Measurements from ENCODE around the gene OR6M1.

The OR6M1 gene, protein sequence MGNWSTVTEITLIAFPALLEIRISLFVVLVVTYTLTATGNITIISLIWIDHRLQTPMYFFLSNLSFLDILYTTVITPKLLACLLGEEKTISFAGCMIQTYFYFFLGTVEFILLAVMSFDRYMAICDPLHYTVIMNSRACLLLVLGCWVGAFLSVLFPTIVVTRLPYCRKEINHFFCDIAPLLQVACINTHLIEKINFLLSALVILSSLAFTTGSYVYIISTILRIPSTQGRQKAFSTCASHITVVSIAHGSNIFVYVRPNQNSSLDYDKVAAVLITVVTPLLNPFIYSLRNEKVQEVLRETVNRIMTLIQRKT

DNA sequence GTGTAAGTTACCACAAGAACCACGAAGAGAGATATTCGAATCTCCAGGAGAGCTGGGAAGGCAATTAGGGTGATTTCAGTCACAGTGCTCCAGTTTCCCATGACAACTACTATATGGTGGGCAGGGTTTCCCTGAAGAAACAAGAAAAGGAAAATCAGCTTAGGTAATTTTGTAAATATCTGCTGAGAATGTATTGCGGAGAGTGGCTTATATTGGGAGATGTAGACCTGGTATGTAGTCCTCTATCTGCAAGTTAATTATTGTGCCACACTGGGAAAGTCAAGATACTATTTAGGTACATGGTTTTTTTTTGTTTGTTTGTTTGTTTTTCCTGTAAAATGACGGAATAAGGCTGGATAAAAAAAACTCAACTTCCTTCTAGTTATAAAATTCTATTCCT is at the start of gene OR6M1:
Gene OR6M1 (minus strand): TSS at position 101 of the 400 bp plus-strand sequence. CDS start 0 bp downstream, at position 101.
- no peak for FAIRE-seq

DNA sequence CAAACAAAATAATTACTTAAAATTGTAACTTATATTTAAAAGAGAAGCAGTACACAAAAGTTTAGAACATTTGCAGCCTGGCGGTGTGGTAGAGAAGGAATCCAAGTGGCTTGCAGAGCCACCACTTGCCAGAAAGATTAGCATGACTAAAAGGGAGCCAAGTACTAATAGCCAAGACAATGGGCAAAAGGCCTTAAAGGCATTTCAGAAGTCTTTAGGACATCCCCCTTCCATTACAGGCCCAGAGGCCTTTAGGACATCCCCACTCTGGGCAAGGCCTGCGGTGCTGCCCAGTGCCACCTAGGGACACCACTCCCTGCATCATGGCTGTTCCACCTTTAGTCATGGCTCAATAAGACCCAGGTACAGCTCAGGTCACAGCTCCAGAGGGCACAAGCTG is 46.9 kb upstream of the OR6M1 start:
- no peak for FAIRE-seq

DNA sequence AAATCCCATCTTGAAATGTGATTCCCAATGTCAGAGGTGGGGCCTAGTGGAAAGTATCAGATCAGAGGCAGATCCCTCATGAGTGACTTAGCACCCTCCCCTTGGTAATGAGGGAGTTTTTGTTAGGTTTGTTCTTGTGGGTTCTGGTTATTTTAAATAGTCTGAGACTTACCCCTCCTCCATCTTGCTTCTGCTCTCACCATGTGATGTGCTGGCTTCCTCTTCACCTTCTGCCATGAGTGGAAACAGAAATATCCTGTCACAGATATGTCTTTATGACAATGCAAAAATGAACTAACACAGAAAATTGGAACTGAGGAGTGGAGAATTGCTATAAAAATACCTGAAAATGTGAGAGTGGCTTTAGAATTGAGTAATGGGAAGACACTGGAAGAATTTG is 46.2 kb upstream of the OR6M1 start:
- FAIRE-seq: no peak

DNA sequence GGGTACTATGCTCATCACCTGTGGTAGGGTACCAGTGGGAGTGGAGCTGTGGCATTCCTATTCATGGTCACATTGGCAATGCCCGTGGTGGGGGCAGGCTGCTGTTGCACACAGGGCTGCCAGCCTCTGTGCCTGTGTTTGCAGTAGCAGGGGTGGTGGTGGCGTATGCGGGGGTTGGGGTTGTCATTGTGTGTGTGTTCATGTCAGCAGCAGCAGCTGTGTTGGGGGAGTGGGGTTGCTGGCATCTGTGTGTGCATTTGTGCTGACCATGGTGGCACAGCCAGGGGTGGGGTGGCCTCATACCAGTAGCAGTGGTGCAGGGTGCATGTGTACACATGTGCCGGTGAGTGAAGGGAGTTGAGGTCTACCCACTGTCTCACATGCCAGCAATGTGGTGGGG is 45.0 kb upstream of the OR6M1 start:
- FAIRE-seq: no peak

DNA sequence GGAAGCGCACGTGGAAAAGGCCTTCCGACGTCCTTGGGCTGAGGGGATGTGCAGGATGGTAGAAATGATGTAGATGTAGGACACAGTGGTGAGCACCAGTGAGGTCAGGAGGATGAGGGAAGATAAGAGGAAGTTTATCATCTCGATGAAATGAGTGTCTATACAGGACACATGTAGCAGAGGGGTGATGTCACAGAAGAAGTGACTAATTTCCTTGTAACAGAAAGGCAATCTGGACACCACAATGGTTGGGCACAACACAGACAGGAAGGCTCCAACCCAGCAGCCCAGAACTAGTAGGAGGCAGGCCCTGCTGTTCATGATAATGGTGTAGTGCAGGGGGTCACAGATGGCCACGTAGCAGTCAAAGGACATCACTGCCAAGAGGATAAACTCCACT is 35.0 kb upstream of the OR6M1 start:
- FAIRE-seq: no peak

DNA sequence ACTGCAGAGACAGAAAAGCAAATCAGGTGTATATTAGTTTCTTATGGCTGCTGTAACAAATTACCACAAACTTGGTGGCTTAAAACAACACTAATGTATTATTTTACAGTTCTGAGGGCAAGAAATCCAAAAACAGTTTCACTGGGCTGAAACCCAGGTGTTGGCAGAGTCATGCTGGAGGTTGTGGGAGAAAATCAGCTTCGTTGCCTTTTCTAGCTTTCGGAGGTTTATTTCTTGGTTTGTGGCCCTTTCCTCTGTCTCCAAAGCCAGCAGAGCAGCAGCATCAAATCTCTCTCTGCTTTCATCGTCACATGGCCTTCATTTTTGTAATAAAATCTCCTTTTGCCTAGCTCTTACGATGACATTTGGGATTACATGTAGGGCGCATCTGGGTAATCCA is 33.0 kb upstream of the OR6M1 start:
- FAIRE-seq: no peak

DNA sequence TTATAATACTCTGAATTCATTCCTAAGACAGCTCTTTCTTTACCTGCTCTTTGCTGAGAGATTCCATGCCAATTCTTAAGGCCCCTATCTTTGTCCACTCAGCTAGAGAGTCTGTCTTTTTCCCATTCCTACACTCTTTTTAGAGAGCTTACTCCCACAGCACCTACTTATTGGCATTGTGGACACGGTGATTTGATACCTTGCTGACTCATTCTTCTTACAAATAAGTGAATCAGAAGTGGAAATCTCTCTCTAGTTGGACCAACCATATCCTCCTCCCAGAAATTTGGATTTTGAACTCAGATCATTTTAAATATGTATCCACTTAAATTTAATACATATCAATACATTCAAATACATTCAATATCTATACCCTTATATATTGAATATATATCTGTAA is 32.5 kb upstream of the OR6M1 start:
- FAIRE-seq: no peak

DNA sequence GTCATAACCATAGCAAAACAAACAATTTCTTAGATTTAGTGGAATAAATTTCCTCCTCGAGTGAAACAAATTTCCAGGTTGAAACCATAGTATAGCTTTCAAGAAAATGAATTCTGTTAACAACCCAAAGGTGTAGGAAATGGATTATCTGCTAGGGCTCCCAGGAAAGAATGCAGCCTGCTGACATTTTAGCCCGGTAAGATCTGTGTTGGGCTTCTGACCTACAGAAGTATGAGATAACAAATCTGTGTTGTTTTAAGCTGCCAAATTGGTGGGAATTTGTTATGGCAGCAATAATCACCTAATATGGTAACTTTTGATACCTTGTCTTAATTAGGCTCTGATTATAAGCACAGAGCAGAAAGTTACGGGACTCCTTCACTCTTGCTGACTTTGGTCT is 32.0 kb upstream of the OR6M1 start:
- FAIRE-seq: no peak

DNA sequence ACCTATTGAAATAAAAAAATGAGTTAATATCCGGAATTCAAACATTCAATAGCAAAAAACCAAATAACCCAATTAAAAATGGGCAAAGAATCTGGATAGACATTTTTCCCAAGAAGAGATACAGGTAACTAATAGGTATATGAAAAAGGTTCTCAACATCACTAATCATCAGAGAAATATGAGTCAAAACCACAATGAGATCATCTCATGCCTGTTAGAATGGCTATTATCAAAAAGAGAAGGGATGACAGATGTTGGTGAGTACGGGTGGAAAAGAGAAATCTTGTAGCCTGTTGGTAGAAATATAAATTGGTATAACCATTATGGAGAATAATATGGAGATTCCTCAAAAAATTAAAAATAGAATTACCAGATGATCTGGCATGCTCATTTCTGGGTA is 26.9 kb upstream of the OR6M1 start:
- no peak for FAIRE-seq

DNA sequence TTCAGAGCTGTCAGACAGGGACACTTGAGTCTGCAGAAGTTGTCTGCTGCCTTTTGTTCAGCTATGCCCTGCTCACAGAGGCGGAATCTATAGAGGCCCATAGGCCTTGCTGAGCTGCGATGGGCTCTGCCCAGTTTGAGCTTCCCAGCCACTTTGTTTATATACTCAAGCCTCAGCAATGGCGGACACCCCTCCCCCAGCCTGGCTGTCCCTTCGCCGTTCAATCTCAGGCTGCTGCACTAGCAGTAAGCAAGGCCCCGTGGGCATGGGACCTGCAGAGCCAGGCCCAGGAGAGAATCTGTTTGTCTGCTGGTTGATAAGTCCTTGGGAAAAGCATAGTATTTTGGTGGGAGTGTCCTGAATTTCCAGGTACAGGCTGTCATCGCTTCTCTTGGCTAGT is 23.6 kb upstream of the OR6M1 start:
- FAIRE-seq: no peak

DNA sequence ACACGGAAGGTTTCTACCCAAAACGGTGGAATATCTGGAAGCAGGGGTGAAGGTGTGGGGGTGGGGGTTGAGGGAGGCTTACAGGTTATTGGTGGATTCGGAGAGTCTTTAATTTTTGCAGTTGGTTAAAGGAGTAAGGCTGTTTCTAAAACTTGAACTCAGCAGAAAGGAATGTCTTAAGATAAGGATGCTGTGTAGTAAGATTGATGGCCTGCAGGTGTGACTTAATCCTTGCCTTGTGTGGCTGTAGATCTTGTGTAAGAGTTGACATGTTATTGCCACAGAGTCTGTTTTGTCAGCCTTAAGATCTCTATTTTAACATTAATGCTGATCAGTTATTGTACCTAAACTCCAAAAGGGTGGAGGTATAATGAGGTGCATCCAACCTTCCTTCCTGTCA is 16.4 kb upstream of the OR6M1 start:
- no peak for FAIRE-seq

DNA sequence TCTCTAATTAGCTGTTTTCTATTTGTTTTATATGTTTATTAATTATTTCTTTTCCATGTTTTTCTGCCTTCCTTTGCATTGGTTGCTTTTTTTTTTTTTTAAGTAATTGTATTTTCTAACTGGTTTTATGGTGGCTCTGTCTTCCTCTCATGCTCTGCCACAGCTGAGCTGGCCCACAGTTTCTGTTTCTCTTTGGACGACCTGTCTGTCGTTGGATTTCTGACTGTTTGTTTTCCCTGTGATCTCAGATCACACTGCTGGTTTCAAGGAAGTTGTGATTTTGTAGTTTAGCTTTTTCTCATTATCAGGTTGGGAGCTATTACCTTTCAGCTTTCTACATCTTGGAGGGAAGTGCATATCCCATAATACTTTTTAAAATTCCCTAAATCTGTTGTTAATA is 15.9 kb upstream of the OR6M1 start:
- FAIRE-seq: no peak

DNA sequence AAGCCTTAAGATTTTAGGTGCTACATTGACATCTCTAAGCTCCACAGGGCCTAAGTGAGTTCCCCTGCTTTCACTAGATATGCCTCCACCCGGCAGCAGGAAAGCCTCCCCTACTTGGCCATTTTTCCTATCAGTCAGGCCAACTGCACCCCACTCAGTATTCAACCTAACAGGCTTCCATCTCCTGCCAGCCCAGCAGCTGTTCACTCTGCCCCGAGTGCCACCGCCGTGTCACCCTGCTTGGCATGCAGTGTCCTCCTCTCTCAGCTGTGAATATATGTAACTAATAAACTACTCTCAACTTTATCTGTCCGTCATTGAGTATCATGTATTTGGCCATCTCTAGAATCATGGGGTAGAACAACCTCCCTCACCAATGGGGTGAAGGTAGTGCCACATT is 9.0 kb upstream of the OR6M1 start:
- no peak for FAIRE-seq

DNA sequence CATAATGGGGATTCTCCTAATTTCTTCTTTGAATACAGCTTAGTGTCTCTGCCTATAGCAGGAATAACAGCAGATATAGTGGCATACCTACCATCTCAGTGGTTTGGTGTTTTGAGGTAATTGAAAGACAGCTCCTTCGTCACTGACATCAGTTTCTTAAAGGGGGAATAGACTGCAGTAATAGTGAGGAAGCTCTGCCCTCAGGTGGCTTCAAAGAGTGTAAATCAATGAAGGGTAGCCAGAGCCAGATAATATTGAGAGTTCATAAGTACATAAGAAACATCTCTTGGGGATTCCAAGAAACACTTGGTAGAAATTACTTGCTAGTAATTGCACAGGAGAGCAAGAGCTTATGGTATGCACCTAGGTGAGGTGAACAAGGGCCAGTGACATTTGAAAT is 4.4 kb downstream of the OR6M1 start:
- no peak for FAIRE-seq

DNA sequence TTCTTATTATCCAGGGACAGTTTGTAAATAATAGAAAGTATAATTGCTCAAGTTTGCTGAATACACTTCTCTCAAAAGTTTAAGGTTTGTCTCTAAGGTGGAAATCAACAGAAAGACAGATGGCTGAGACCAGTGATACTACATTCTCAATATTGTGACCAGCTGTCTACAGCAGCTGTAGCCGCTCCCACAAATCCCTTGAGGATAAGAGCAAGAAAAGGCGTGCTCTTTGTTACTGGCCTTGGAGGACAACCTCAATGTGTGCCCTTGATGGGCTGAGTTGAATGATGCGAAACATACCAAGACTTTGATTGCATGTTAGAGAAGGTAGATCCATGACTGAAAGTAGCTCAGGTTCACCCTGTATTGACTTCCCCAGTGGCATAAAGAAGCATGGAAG is 6.1 kb downstream of the OR6M1 start:
- no peak for FAIRE-seq

DNA sequence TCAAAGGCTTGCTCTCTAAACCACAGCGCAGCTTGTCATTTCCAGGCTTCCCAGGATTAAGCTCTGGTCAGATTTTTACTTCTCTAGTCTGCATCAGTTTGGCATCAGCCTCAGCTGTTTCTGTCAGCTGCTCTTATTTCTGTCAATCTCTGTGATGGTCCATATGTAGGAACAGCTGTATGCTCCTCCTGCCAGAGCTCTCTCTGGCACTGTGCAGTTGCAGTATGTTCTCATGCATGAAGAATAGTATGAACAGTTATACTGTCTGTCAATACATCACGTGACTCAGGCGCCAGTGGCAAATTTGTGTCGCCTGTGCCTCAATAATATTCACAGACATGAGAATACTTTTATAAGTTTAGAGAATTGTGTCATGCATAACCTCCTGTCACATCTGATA is 6.7 kb downstream of the OR6M1 start:
- FAIRE-seq: no peak

DNA sequence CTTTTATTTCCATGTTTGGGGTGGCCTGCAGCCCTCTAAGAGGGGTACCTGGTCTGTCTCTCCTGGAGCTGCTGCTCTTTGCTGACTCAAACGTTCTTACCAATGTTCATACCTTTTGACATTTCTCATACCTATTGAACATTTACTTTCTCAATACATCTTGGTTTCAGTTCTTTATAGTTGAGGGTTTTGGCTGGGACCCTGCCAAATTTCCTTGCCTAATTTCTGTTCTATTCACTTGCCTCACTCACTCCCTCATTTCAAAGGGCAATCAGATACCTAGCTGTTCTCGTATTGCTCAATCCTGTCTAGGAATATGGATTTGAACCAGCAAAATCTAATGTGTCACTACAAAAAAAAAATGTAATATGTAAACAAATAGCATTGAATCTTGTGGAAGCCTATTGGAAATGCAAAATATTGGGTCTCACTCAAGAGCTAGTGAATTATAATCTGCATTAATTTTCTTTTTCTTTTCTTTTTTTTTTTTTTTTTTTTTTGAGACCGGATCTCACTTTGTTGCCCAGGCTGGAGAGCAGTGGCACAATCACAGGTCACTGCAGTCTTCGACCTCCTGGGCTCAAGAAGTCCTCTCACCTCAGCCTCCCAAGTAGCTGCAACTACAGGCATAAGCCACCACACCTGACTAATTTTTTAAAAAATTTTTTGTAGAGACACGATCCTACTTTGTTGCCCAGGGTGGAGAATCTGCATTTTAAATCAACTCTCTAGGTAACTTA is 7.5 kb downstream of the OR6M1 start:
- no peak for FAIRE-seq

DNA sequence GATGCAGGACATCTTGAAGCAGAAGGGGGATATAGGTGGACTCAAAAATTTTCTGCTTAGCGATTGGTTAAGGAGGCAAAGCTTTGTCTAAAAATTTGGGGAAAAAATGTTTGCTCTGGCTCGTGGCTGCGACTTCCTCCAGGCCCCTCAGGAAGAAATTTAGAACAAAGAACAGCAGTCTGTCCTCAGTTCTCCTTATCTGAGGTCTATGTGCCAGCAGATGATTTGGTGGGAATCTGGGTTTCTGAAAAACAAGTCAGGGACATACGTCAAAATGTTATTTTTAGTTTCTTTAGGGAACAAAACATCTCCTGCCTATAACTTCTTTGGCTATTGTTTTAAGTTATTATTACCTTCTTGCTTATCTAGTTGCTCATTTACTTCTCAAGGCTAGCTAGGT is 8.1 kb downstream of the OR6M1 start:
- no peak for FAIRE-seq

DNA sequence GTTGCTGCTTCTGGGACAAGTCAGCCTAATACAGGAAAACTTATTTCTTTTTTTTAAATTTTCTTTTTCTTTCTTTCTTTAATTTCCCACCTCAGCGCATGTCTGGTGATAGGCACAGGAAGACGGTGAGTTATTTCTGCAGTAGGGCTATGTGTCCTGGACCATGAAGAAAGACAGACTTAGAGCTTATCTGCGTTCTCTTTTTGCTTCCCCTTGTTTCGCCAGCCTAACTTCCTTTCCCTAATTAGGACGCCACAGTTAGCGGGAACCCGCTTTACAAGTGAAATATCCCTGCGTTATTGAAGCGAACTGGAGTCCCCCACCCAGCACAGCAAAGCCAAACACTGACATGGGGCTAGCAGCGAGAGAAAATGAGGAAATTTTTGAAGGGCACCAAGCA is 8.6 kb downstream of the OR6M1 start:
- FAIRE-seq: no peak

DNA sequence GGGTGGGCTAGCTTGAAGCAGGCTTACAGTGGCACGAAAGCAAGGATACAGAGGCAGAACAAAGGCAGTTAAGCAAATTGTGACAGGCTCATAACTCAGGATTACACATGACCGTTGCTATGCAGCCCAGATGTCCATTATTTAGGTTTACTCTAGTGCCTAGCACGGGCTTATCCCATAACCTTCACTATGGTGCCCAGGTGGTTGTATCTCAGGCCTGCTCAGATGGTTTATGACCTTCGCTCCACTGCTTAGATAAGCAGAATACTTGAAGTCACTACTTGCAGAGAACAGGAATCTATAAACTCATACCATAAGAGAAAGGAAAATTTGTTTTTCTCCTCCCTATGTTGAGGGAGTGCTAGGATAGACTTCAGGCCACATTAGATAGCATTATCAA is 9.0 kb downstream of the OR6M1 start:
- FAIRE-seq: no peak

DNA sequence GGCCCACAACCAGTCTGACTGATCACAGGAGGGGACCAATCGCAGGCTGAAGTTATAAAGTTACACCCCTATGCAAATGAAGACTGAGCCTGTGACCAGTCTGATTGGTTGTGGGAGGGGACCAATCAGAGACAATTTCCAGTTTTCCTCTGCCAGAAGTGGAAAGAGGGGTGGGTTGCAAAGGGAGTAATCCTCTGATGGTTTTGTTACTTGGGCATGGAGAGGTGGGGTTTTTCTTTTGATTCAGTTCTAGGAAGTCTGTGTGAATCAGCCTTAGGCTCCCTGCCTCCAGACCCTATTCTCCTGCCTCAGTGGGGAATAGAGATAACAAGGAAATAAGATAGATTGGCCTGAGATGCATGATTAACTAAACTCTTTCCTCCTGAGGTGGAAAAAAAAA is 9.9 kb downstream of the OR6M1 start:
- no peak for FAIRE-seq

DNA sequence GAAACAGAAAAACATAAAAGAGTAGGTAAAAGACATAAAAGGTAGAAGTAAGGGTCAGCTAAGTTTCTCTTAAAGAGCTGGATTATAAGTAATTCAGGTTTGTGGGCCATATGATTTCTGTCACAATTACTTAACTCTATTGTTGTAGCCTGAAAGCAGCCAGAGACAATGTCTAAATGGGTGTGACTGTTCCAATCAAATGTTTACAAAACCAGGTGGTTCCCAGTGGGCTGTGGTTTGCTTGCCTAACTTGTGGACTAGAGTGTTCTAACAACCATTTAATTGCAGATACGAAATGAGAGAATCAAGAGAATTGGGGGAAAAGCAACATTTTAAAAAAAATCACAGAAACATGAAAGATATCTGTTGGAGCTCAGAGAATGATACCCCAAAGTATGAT is 22.6 kb downstream of the OR6M1 start:
- FAIRE-seq: no peak

DNA sequence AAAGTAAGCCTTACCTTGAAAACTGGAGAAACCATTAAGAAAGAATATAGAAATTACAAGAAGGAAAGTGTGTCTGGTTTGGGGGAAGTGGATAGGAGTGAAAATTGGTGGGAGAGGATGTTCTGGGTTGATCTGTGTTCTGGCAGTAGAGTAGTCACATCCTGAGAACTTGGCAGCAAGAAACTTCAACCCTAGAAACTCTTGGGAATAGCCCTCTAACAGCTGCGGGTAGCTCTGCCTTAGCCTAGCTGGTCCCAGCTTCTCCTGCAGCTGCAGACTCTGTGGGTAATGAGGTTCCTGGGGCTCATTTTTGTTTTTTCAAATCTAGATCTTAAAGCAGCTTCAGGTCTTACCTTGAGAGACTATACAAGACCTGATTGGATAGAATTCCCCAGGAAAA is 27.6 kb downstream of the OR6M1 start:
- no peak for FAIRE-seq

DNA sequence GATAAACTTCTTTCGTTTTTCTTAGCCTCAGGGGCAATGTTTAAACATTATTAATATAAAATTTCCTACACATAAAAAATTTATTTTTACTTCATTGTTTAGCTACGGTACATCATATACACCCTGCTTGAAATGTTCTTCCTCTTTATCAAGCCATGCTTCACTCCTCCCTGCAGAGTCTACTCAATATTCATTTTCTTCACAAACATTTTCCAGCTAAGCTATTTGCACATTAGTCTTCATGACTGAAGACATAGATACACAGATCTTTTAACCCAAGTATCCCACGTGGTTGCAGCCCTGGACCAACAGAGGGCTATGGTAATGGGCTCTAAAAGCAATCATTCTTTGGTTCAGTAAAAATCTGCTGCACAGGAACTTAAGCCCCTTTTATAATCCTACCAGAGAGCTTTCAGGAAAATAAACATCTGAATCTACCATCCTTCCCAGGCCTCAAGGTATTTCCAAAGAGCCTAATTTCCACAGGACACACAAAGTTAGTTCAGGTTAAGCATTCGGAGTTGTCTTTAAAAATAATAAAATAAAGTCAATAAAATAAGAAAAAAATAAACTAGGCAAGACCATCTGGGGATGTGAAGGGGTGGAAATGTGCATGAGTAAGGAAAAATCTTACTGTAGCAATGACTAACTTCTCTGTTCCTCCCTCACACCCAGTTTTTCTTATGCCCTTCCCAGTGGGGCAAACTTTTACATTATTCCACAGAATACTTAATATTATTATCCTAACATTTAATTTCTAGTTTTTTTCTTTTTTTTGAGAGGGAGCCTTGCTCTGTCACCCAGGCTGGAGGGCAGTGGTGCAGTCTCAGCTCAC is 30.2 kb downstream of the OR6M1 start:
- FAIRE-seq: no peak
